NB4 (cell line): ENCODE measurements around the gene BRD7.

Experiments used
- DNase-seq: peaks from one replicate; pipeline ENCODE4 v3.0.0; 2010; ENCODE audit warnings: low read depth
- H3K4me3 ChIP-seq: one replicate; pipeline ENCODE4 v1.5.1; 2011; ENCODE audit warnings: mild to moderate bottlenecking, low read depth, low read length, moderate library complexity
- CTCF ChIP-seq: IDR thresholded peaks from one replicate; pipeline ENCODE4 v1.5.1; 2012; ENCODE audit warnings: low read depth, low read length
- MAX ChIP-seq: IDR thresholded peaks from 2 replicates; pipeline ENCODE4 v1.6.1; 2011; ENCODE audit warnings: low read depth, low read length
- MYC ChIP-seq: IDR thresholded peaks from 2 replicates; pipeline ENCODE4 v1.6.1; 2011; ENCODE audit warnings: low read depth, low read length
- POLR2A ChIP-seq: IDR thresholded peaks from 2 replicates; pipeline ENCODE4 v1.6.1; 2011; ENCODE audit warnings: mild to moderate bottlenecking; ENCODE audit not compliant: insufficient read length; ENCODE audit errors: extremely low read depth

The BRD7 gene

GRCh38 chr16:50273382-50273690 lies 95.5 kb downstream of the BRD7 start:
- TF ChIP-seq POLR2A (no peak), MAX (no peak), MYC (no peak), CTCF (no peak)
- H3K4me3 ChIP-seq, result peak overlapping the region; percentile 73
- DNase-seq, result no peak

- peak; percentile 73 for DNase-seq
- TF ChIP-seq POLR2A (no peak), MAX (no peak), MYC (no peak), CTCF (no peak)
- no peak overlapping the region for H3K4me3 ChIP-seq
Observed at GRCh38 chr16:50272687-50273381, 96.0 kb downstream of the BRD7 start.

- TF ChIP-seq MAX (no peak), CTCF (no peak), POLR2A (no peak), MYC (no peak)
- no peak overlapping the region for H3K4me3 ChIP-seq
Observed at GRCh38 chr16:50272111-50272571, 96.6 kb downstream of the BRD7 start.

GRCh38 chr16:50271148-50272041 lies 97.4 kb downstream of the BRD7 start:
- TF ChIP-seq MYC (no peak), MAX (no peak), POLR2A (no peak), CTCF (no peak)
- no peak overlapping the region for H3K4me3 ChIP-seq
- DNase-seq, result no peak

More at GRCh38 chr16:50272111-50272571, 96.6 kb downstream of the BRD7 start:
- no peak for DNase-seq

- peak; percentile 57 for DNase-seq
- TF ChIP-seq MAX (no peak), CTCF (no peak), MYC (no peak), POLR2A (no peak)
- no peak overlapping the region for H3K4me3 ChIP-seq
Observed at GRCh38 chr16:50270510-50271147, 98.2 kb downstream of the BRD7 start.
